GM19193 (cell line): ENCODE results near the gene TTL.

Source experiments
- POLR2A ChIP-seq: IDR thresholded peaks from 4 replicates; pipeline ENCODE4 v1.6.1; 2011; ENCODE audit not compliant: insufficient read depth, insufficient read length; ENCODE audit errors: extremely low read depth

The TTL gene

DNA sequence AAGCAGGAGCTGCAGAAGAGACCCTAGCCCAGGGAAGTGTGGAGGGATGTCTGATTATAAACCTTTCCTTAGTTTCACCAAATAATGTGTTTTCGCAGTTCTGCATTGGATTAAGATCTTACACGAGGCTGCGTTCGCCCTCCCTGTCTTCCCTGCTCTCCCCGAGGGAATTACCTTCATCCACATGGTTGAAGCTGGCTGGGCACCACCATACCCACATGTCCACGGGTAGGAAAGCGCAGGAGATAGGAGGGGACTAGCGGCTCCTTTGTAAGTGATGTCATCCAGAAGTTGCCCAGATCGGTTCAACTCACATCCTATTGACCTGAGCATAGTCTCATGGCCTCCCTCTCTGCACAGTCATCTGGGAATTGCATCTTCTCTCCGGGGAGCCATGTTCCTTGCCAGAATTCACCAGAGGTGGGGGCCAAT lies 1.1 kb downstream of the TTL start:
- TF ChIP-seq POLR2A, result no peak

DNA sequence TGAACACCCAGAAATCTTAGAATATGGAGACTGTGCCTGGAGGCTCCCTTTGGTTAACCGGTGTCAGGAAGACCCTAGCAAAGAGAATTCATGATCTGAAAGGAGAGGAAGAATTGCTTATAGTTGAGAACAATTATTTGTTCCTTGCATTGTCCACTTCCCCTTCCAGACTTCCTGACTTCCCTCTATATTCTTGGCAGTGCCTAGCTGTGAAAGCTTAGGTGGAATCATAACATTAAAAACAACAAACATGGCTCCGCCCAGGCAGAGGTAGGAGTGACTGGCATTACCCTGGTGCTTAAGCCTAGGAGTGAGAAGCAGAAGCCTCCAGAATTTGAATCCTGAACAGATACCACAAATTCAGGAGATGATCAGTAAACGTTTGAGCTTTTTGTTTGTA lies 1.9 kb downstream of the TTL start:
- TF ChIP-seq POLR2A, result no peak

DNA sequence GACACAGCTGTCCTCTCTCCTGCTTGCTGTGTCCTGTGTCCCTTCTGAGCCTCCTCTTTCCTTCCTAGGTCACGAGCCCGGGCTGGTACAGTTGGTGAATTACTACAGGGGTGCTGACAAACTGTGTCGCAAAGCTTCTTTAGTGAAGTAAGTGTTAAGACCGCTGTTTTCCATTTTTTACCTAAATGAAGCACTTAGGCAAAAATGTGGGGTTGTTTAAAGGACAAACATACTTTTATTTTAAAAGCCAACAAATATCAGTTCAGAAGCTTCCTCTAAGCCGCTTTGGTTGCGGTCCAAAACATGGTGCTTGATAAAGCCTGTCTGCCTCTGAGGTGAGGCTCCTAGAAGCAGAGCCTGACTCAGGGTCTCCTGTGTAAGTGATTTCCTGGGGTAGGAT lies 3.9 kb downstream of the TTL start:
- TF ChIP-seq POLR2A, result no peak

DNA sequence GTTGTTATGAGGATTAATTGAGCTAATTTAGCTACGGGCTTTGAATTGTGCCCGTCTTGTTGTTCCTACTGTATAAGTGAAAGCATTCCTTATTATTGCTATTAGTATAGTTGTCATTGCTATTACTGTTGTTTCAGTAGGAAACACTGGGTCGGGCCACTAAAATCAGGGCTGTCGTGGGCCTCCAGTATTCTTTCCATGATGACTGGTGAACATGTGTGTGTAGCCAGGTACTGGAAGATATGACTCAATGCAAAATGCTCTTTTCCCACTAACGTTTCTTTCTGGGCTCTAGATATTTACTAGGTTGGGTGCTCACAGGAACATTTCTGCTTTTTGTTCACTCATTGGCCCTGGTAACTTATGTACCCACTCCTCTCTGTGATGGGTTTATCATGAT lies 4.9 kb downstream of the TTL start:
- no peak for TF ChIP-seq POLR2A

DNA sequence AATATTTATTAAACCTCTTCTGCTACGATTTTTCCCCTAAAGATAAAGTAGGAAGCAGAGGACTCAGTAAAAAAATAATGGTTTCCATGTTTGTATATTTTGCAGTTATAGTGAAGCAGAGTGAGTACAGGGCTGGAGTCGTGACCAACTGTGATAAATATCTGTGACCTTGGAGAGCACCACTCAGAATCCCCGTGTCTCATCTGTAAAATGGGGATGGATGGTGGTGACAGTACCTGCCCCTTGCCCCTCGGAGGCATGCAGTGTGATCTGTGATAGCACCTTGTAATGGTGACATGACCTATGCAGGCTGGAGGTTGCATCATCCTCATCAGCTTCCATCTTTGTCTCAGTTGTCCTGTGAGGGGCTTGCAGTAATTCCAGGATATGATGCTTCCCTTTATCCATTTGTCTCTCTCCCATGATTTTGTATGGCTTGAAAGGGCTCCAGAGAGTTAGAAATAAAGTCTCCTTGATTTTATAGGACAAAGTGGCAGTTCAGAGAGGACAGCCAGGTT lies 5.5 kb downstream of the TTL start:
- no peak for TF ChIP-seq POLR2A

DNA sequence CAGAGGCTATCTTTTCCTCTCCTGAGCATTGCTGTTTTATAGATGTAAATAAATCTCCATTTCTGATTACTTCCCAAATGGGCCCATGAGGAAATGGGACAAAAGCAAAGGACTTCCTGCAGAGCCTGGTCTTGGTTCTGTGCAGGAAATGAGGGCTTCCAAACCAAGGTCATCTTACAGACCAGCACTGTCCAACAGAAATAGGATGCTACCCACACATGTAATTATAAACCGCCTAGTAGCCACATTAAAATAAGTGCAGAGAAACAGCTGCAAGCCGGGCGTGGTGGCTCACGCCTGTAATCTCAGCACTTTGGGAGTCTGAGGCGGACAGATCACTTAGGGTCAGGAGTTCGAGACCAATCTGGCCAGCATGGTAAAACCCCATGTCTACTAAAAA lies 6.2 kb downstream of the TTL start:
- TF ChIP-seq POLR2A, result no peak

DNA sequence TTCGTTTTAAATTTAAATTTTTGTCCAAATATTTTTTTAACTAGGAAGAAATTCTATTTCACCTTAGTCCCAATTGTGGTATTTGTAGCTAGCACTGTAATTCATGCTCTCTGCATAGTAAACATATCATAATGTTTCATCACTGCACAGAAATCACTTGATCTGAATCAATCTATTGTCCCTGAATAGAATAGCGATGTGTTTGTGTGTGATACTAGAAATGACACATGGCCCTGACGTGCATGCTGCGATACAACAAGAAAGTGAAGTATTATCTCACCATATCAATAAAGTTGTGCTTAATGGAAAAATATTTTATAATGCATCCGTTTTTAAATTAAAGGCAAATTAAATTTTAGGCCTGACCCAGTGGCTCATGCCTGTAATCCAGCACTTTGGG lies 10.0 kb downstream of the TTL start:
- TF ChIP-seq POLR2A, result no peak

DNA sequence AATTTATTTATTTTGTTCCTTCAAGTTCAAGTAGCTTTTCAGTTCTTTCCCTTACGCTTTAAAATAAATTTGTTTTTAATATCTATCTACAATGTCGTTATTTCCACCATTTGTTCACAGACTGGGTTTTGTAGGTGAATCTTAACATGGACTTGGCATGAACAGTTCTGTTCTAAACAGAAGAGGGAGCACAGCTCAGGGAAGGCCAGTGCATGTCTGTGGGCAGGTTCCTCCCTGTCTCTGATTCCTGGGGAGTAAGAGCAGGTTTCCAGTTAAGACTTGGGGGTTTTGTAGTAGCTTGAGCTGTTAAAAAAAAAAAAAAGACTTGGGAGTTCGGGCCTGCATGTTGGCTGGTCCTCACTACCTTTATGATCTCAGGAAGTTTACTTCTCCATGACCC lies 11.1 kb downstream of the TTL start:
- TF ChIP-seq POLR2A, result no peak

DNA sequence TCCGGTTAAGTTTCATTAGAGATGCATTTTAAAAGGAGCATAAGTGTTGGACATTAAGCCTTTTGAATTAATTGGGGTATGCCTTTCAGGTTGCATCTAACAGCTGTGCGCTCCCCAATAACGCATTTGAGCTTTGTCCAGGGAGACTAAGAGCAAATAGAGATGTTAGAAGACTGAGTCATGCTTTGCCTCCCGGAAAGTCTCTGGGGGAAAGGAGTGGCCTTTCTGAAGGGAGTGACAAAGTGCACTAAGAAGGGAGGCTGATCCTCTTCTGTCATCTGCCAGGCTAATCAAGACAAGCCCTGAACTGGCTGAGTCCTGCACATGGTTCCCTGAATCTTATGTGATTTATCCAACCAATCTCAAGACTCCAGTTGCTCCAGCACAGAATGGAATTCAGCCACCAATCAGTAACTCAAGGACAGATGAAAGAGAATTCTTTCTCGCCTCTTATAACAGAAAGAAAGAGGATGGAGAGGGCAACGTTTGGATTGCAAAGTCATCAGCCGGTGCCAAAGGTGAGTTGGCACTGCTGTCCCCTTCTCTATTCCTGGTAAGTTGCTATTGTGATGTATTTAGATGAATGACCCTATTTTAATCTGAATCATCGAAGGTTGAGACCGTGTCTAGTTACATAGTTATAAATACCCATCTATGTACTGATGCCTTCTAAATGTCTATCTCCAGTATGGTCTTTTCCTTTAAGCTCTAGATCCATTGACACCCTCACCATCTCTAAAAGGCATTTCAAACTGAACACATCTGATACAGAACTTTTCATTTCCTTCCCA lies 12.1 kb downstream of the TTL start:
- no peak for TF ChIP-seq POLR2A

DNA sequence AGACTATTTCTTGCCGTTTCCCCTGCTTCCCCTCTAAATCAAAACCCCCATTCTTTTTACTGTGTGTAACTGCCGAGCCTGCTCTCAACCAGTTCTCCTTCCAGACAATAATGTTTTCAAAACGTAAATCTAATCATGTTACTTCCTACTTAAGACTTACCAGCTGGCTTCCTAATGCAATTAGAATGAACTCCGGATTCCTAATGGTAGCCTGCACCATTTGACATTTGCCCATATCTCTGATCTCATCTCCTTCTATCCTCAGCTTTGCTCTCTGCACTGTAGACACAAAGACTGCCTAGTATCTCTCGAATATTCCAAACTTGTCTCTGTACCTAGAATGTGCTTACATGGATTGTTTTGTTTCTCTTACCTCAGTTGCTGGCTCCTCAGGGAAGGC lies 12.9 kb downstream of the TTL start:
- no peak for TF ChIP-seq POLR2A

DNA sequence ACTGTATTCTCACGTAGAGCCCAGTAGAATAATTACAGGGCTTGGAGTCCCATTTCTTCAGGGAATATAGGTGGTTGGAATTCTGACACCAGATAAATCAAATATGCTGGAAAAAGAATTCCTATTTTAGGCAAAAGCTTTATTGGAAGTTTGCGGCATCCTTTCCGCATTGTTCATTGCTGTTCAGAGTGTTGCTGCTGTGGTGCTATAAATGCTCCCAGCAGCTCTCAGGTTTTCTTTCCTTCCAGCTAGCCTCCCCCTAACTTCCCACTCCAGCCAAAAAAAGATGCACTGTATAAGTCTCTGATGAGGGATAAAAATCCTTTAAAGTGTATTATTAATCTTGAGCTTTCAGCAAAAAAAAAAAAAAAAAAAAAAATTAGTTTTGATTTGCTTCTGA lies 34.8 kb downstream of the TTL start:
- no peak for TF ChIP-seq POLR2A

DNA sequence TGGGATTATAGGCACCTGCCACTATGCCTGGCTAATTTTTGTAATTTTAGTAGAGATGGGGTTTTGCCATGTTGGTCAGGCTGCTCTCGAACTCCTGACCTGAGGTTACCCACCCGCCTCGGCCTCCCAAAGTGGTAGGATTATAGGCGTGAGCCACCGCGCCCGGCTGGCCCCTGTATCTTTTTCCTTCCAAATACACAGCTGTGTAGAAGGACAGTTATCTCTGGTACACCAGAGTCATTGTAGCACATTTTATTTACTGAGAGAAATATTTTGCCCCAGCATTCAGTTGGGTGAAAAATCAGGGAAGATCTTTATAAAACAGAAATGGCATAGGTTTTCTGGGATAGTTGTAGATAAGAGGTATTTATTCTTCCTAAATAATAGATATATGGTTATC lies 36.9 kb downstream of the TTL start:
- no peak for TF ChIP-seq POLR2A

DNA sequence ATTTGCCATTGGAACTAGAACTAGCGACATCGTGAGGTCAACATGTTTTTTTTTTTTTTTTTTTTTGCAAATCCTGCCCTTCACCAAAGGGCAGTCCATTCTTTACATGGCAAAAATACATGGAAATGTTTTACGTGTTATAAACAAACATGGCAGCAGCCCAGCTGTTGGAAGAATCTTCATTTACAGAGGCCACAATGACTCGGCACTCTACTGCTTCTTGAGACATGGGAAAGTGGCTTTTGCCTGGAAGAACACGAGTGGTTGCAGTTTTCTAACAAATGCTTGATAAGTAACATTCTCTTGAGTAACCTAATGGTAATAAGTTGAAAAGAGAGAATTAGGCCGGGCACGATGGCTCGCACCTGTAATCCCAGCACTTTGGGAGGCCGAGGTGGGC lies 37.5 kb downstream of the TTL start:
- TF ChIP-seq POLR2A, result no peak

DNA sequence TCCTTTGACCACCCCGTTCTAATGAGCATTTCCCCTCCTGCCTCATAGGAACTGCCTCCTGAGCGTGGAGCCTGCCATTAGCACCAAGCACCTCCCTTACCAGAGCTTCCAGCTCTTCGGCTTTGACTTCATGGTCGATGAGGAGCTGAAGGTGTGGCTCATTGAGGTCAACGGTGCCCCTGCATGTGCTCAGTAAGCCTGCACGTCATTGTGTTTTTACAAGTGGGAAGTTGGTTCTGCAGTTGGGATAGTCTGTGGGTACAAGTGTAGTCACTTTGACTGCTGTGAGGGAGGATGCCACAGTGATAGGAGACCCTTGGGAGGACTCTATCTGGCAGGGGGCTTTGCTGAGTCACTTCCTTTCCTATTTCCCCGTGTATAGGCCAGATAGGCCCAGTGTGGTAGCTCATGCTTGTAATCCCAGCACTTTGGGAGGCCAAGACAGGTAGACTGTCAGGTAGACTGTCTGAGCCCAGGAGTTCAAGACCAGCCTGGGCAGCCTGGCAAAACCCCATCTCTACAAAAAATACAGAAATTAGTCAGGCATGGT lies 38.4 kb downstream of the TTL start:
- no peak for TF ChIP-seq POLR2A

DNA sequence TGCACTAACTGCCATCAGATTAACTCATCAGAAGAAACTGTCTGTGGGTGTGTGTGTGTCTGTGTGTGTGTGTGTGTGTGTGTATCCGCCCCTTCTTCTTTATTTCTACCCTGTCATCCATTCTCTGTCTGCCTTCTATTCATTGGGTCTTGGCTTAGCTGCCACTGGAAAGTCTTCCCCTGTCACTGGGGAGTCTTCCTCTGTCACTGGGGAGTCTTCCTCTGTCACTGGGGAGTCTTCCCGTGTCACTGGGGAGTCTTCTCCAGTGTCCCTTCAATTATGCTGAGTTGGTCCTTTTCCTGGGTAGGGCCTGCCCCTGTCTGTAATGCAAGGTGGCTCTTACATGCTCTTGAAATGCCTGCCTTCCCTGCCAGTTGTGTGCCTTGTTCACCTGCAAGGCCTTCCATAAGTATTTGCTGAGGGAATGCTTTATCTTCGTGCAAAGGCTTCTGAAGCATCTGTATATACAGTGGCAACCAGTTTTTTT lies 41.4 kb downstream of the TTL start:
- no peak for TF ChIP-seq POLR2A

DNA sequence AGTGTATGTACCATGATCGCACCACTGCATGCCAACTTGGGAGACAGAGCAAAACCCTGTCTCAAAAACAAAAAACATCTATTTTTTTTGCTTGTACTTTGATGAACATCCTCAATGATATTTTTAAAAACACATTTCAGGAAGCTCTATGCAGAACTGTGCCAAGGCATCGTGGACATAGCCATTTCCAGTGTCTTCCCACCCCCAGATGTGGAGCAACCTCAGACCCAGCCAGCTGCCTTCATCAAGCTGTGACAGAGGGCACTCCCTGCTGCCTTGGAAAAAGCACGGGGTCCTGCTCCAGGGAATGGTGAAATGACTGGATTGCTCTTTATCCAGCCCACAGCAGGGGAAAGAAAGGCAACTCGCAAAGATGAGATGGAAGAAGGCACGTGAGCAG lies 46.6 kb downstream of the TTL start:
- no peak for TF ChIP-seq POLR2A

DNA sequence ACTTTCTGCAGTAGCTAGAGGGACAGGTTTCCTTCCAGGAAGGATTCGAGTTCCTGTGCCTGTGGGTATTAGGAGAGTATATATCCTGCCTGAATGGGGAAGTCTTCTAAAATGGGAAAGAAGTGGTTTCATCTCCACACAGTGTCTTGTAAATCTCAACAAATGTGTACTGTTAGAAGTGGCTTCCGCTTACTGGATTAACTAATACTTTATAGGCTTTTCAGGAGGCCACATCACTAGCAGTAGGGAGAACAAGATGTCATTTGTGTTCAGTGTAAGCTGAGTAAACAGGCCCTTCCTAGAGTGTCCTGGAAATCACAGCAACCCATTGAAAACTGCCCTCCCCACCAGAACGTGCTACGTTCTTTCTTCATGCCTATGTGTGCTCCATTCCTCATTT lies 47.8 kb downstream of the TTL start:
- TF ChIP-seq POLR2A, result no peak

DNA sequence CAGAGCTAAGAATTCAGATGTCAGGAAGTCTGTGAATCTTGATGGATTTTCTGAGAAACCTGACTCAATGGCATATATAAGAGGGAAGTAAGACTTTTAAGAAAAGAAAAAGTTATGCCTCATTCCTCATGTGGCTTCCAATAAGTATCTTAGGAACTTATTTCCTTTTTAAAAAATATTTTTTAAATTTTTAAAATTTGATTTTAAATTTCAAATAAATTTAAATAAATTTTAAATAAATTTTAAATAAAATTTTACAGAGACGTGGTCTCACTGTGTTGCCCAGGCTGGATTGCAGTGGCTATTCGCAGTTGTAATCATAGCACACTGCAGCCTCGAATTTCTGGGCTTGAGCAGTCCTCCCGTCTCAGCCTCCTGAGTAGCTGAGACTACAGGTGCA lies 48.8 kb downstream of the TTL start:
- no peak for TF ChIP-seq POLR2A

DNA sequence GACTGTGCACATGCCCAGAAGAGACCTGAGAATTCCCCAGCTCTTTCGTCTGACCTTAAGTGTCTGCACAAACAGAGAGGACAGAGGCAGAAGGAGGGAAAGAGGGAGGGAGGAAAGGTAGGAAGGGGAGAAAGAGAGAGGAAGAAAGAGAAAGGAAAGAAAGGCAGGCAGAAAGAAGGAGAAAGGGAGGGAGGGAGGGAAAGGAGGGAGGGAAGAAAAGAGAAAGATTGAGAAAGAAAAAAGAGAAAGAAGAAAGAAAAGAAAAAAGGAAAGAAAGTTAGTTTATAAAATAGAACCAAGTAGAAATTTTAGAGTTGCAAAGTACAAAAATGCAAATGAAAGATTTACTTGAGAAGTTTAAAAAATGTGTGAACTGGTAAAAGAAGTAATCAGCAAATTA lies 52.9 kb downstream of the TTL start:
- no peak for TF ChIP-seq POLR2A
